Activated CD8-positive, alpha-beta memory T cell treated with anti-CD3 and anti-CD28 coated beads, Interleukin-2, amount 10 ng/mL, durations not matched to agents 7 days and 5 days (primary cell): ENCODE data around the gene CFAP141. TPM values are rescaled to one million over a fixed set of nuclear protein-coding genes. Genes with fewer than 3 reads are reported as not detected.
"Not testable (repeated sequence)": the region's sequence is repeated elsewhere in the genome, so short reads cannot be mapped to it uniquely, and the experiment has no call there.

Experiments used
- ATAC-seq: fragments of 150-1000 bp; cut with Tn5 transposase; one replicate; pipeline ENCODE4 v1.10.0; 2021; ENCODE audit warnings: moderate library complexity
- CTCF ChIA-PET: fragments of 350-600 bp; sonication (Branson Sonifier 250); formaldehyde crosslinking; loops from one replicate; lab custom pipeline; 2021; ENCODE audit warnings: antibody characterized with exemption; lab: Charles Lee
- DNase-seq: peaks from one replicate; pipeline ENCODE4 v3.0.0-alpha.2; 2020
- H3K27ac Mint-ChIP-seq: one replicate; pipeline ENCODE4 v1.8.0; 2021; ENCODE audit warnings: mild to moderate bottlenecking, mixed read lengths
- H3K27me3 Mint-ChIP-seq: one replicate; pipeline ENCODE4 v1.8.0; 2021; ENCODE audit warnings: mixed read lengths
- H3K36me3 Mint-ChIP-seq: one replicate; pipeline ENCODE4 v1.8.0; 2021; ENCODE audit warnings: mild to moderate bottlenecking, mixed read lengths
- H3K4me1 Mint-ChIP-seq: one replicate; pipeline ENCODE4 v1.8.0; 2021; ENCODE audit warnings: mixed read lengths
- H3K4me3 Mint-ChIP-seq: one replicate; pipeline ENCODE4 v1.8.0; 2021; ENCODE audit warnings: mild to moderate bottlenecking, moderate library complexity, mixed read lengths
- H3K9me3 Mint-ChIP-seq: one replicate; pipeline ENCODE4 v1.8.0; 2022; ENCODE audit warnings: low read depth, mixed read lengths
- total RNA-seq, 2 experiments: library from RNA; stranded (reverse); gene quantifications; one replicate each; pipeline ENCODE4 v1.2.3, GENCODE V29; 2021

CFAP141 gene
- not detected for total RNA-seq

- no peak within 1 kb of the TSS for H3K4me3 Mint-ChIP-seq
- no peaks in the 10 kb centered on the region for H3K9me3 Mint-ChIP-seq
- CTCF ChIA-PET, result no interaction called here
- DNase-seq, result no peak
- H3K27me3 Mint-ChIP-seq, result no peaks in the 10 kb centered on the region
- peak; percentile 67 for ATAC-seq
- peaks cover 12% of the 10 kb centered on the region for H3K4me1 Mint-ChIP-seq
- H3K27ac Mint-ChIP-seq, result peak within 1 kb of the TSS; percentile 39
- peaks cover 20% of the 10 kb centered on the region for H3K36me3 Mint-ChIP-seq
Measured at GRCh38 chr1:154206196-154206595, at the start of gene CFAP141. TSS of gene CFAP141 (minus strand) at chr1:154206333. CDS start at chr1:154206307, 26 bp downstream.

GRCh38 chr1:154253671-154254070 is 47.5 kb upstream of the CFAP141 start:
- Mint-ChIP-seq H3K36me3 (peaks cover 70% of the 10 kb centered on the region), H3K4me3 (no peak overlapping the region), H3K9me3 (no peaks in the 10 kb centered on the region), H3K27ac (no peak overlapping the region), H3K4me1 (no peaks in the 10 kb centered on the region), H3K27me3 (no peaks in the 10 kb centered on the region)
- DNase-seq (no peak), ATAC-seq (no peak)
- CTCF ChIA-PET, result no interaction called here

GRCh38 chr1:154241703-154242351 is 35.7 kb upstream of the CFAP141 start:
- Mint-ChIP-seq H3K27me3 (no peaks in the 10 kb centered on the region), H3K36me3 (peaks cover 73% of the 10 kb centered on the region), H3K9me3 (no peaks in the 10 kb centered on the region), H3K27ac (peak overlapping the region; percentile 50), H3K4me1 (peaks cover 26% of the 10 kb centered on the region), H3K4me3 (no peak overlapping the region)
- CTCF ChIA-PET, result interaction anchor here (0.7 kb wide), 1 partner anchor 43 kb away, joined by 3 read pairs; no protein-coding TSS in a partner anchor
- no peak for ATAC-seq
- no peak for DNase-seq

GRCh38 chr1:154240294-154240833 is 34.2 kb upstream of the CFAP141 start:
- H3K9me3 Mint-ChIP-seq, result no peaks in the 10 kb centered on the region
- peaks cover 72% of the 10 kb centered on the region for H3K36me3 Mint-ChIP-seq
- peaks cover 29% of the 10 kb centered on the region for H3K4me1 Mint-ChIP-seq
- H3K4me3 Mint-ChIP-seq, result no peak overlapping the region
- ATAC-seq (no peak), DNase-seq (no peak)
- H3K27ac Mint-ChIP-seq, result peak overlapping the region; percentile 25
- CTCF ChIA-PET, result no interaction called here
- H3K27me3 Mint-ChIP-seq, result no peaks in the 10 kb centered on the region

GRCh38 chr1:154239491-154239890 is 33.4 kb upstream of the CFAP141 start:
- ATAC-seq (no peak), DNase-seq (no peak)
- no peaks in the 10 kb centered on the region for H3K27me3 Mint-ChIP-seq
- CTCF ChIA-PET, result interaction anchor here (1.4 to 1.5 kb wide), 2 partner anchors 32 to 40 kb away, joined by 3 read pairs; no protein-coding TSS in a partner anchor
- H3K36me3 Mint-ChIP-seq, result peaks cover 74% of the 10 kb centered on the region
- no peaks in the 10 kb centered on the region for H3K9me3 Mint-ChIP-seq
- H3K4me1 Mint-ChIP-seq, result peaks cover 29% of the 10 kb centered on the region
- peak overlapping the region; percentile 45 for H3K27ac Mint-ChIP-seq
- no peak overlapping the region for H3K4me3 Mint-ChIP-seq

- Mint-ChIP-seq H3K27ac (no peak overlapping the region), H3K27me3 (no peaks in the 10 kb centered on the region), H3K4me3 (no peak overlapping the region), H3K9me3 (no peaks in the 10 kb centered on the region), H3K4me1 (peaks cover 29% of the 10 kb centered on the region), H3K36me3 (peaks cover 71% of the 10 kb centered on the region)
- ATAC-seq (no peak), DNase-seq (no peak)
- CTCF ChIA-PET, result interaction anchor here (1.4 to 1.5 kb wide), 2 partner anchors 34 to 39 kb away, joined by 3 read pairs; no protein-coding TSS in a partner anchor
Measured at GRCh38 chr1:154237880-154238506, 31.9 kb upstream of the CFAP141 start.

- H3K27me3 Mint-ChIP-seq, result no peaks in the 10 kb centered on the region
- no peak for DNase-seq
- no peak for ATAC-seq
- no peak overlapping the region for H3K4me3 Mint-ChIP-seq
- peaks cover 29% of the 10 kb centered on the region for H3K4me1 Mint-ChIP-seq
- peaks cover 66% of the 10 kb centered on the region for H3K36me3 Mint-ChIP-seq
- H3K9me3 Mint-ChIP-seq, result no peaks in the 10 kb centered on the region
- CTCF ChIA-PET, result no interaction called here
- H3K27ac Mint-ChIP-seq, result no peak overlapping the region
Measured at GRCh38 chr1:154237435-154237834, 31.3 kb upstream of the CFAP141 start.

GRCh38 chr1:154236855-154237254 is 30.7 kb upstream of the CFAP141 start:
- Mint-ChIP-seq H3K4me3 (no peak overlapping the region), H3K9me3 (no peaks in the 10 kb centered on the region), H3K4me1 (peaks cover 28% of the 10 kb centered on the region), H3K27ac (no peak overlapping the region), H3K36me3 (peaks cover 65% of the 10 kb centered on the region), H3K27me3 (no peaks in the 10 kb centered on the region)
- ATAC-seq (no peak), DNase-seq (no peak)
- CTCF ChIA-PET, result no interaction called here

- CTCF ChIA-PET, H3K27ac Mint-ChIP-seq, H3K4me3 Mint-ChIP-seq, ATAC-seq, H3K4me1 Mint-ChIP-seq, H3K9me3 Mint-ChIP-seq, H3K27me3 Mint-ChIP-seq, DNase-seq: not testable (repeated sequence)
- peaks cover 60% of the 10 kb centered on the region for H3K36me3 Mint-ChIP-seq
Measured at GRCh38 chr1:154233127-154233526, 27.0 kb upstream of the CFAP141 start.

- DNase-seq, H3K27me3 Mint-ChIP-seq, H3K4me3 Mint-ChIP-seq, H3K9me3 Mint-ChIP-seq, ATAC-seq, H3K4me1 Mint-ChIP-seq, H3K27ac Mint-ChIP-seq: not testable (repeated sequence)
- CTCF ChIA-PET, result interaction anchor here (0.5 to 2.0 kb wide), 2 partner anchors 46 to 104 kb away, joined by 4 to 5 read pairs; no protein-coding TSS in a partner anchor
- H3K36me3 Mint-ChIP-seq, result peaks cover 60% of the 10 kb centered on the region
Measured at GRCh38 chr1:154231112-154231511, 25.0 kb upstream of the CFAP141 start.

GRCh38 chr1:154225370-154225769 is 19.2 kb upstream of the CFAP141 start:
- H3K36me3 Mint-ChIP-seq, result peaks cover 66% of the 10 kb centered on the region
- peaks cover 2% of the 10 kb centered on the region for H3K9me3 Mint-ChIP-seq
- H3K27me3 Mint-ChIP-seq, result no peaks in the 10 kb centered on the region
- DNase-seq (no peak), ATAC-seq (no peak)
- CTCF ChIA-PET, result interaction anchor here (1.0 kb wide), 1 partner anchor 26 kb away, joined by 4 read pairs; no protein-coding TSS in a partner anchor
- H3K27ac Mint-ChIP-seq, result no peak overlapping the region
- H3K4me1 Mint-ChIP-seq, result peaks cover 47% of the 10 kb centered on the region
- no peak overlapping the region for H3K4me3 Mint-ChIP-seq

- Mint-ChIP-seq H3K4me1 (peaks cover 57% of the 10 kb centered on the region), H3K9me3 (peaks cover 2% of the 10 kb centered on the region), H3K36me3 (peaks cover 74% of the 10 kb centered on the region), H3K27ac (peak overlapping the region; percentile 33), H3K27me3 (no peaks in the 10 kb centered on the region), H3K4me3 (no peak overlapping the region)
- CTCF ChIA-PET, result interaction anchor here (1.0 to 1.3 kb wide), 3 partner anchors 24 to 111 kb away, joined by 3 to 5 read pairs (median 3); partner anchors contain the start of gene HAX1
- ATAC-seq (no peak), DNase-seq (no peak)
Measured at GRCh38 chr1:154223621-154224020, 17.5 kb upstream of the CFAP141 start.

GRCh38 chr1:154222918-154223317 is 16.8 kb upstream of the CFAP141 start:
- no peaks in the 10 kb centered on the region for H3K27me3 Mint-ChIP-seq
- H3K27ac Mint-ChIP-seq, result peak overlapping the region; percentile 68
- no peak for DNase-seq
- H3K36me3 Mint-ChIP-seq, result peaks cover 76% of the 10 kb centered on the region
- peak overlapping the region; percentile 51 for H3K4me3 Mint-ChIP-seq
- CTCF ChIA-PET, result interaction anchor here (1.0 to 1.3 kb wide), 4 partner anchors 24 to 112 kb away, joined by 3 to 5 read pairs (median 4); partner anchors contain the start of gene HAX1
- H3K4me1 Mint-ChIP-seq, result peaks cover 64% of the 10 kb centered on the region
- no peak for ATAC-seq
- peaks cover 2% of the 10 kb centered on the region for H3K9me3 Mint-ChIP-seq
